Esophagus muscularis mucosa (tissue), 4 donors: Measurements from ENCODE around the gene TTC24. TPM values are rescaled to one million over a fixed set of nuclear protein-coding genes. Genes with fewer than 3 reads are reported as not detected.

Source experiments
- DNase-seq: peaks from one replicate; pipeline ENCODE4 v3.0.0-alpha.2; 2017; ENCODE audit errors: extremely low spot score
- H3K27ac ChIP-seq, 4 donors: fragments of 200-600 bp; sonication (generic); replicated peaks in 1 of 4; 1 replicate in 3 of 4; 2 replicates in 1 of 4; pipeline ENCODE4 v1.5.1; 2016 to 2019; ENCODE audit warnings: mild to moderate bottlenecking in 1 of 4
- H3K27me3 ChIP-seq, 4 donors: fragments of 200-600 bp; sonication (generic); one replicate each; pipeline versions ENCODE4 v1.5.1 to v1.6.0; 2016 to 2019
- H3K36me3 ChIP-seq, 4 donors: fragments of 200-600 bp; sonication (generic); one replicate each; pipeline ENCODE4 v1.5.1; 2016 to 2019
- H3K4me1 ChIP-seq, 4 donors: fragments of 200-600 bp; sonication (generic); one replicate each; pipeline ENCODE4 v1.5.1; 2016 to 2019
- H3K4me3 ChIP-seq, 4 donors: fragments of 200-600 bp; sonication (generic); 1 replicate in 2 of 4; 2 replicates in 2 of 4; pipeline ENCODE4 v1.5.1; 2016 to 2019; ENCODE audit warnings: mild to moderate bottlenecking in 4 of 4, moderate library complexity in 1 of 4
- H3K9me3 ChIP-seq, 4 donors: fragments of 200-600 bp; sonication (generic); 1 replicate in 3 of 4; 2 replicates in 1 of 4; pipeline ENCODE4 v1.5.1; 2016 to 2019
- EP300 ChIP-seq: sonication (generic); formaldehyde crosslinking; IDR thresholded peaks from one replicate; pipeline ENCODE4 v1.6.1; 2017; ENCODE audit warnings: antibody characterized with exemption
- POLR2A ChIP-seq: fragments of 450-650 bp; IDR thresholded peaks from one replicate; pipeline ENCODE4 v1.6.1; 2017; ENCODE audit warnings: antibody characterized with exemption, moderate library complexity, mild to moderate bottlenecking, low read depth
- POLR2AphosphoS5 ChIP-seq, 2 donors: sonication (generic); formaldehyde crosslinking; IDR thresholded peaks; one replicate each; pipeline ENCODE4 v1.6.1; 2017; ENCODE audit warnings: antibody characterized with exemption in 2 of 2
- WGBS: methylation state at CpG from one replicate; pipeline ENCODE4 v1.1.5; 2018; 5-methylcytosine and 5-hydroxymethylcytosine counted together
- intact Hi-C: fragments of 100-400 bp; cut with DNase I; formaldehyde crosslinking; loops from one replicate; pipeline ENCODE4 v1.15.1; 2023
- total RNA-seq, 4 donors: library from RNA; depleted of rRNA; stranded (reverse); fragments of >200 nt; gene quantifications; one replicate each; pipeline versions ENCODE4 v1.1.0 to v1.2.1, GENCODE V29; 2016
- TF ChIP-seq, protein P1 (sequence below), 3 experiments: fragments of 200-600 bp in 2 of 3; fragments of 450-650 bp in 1 of 3; sonication (generic) in 2 of 3; IDR thresholded peaks; one replicate each; pipeline ENCODE4 v1.5.1; 2017 to 2019; ENCODE audit warnings: antibody characterized with exemption in 3 of 3, mild to moderate bottlenecking in 2 of 3, moderate library complexity in 1 of 3

Gene TTC24
- total RNA-seq, 4 donors from 2014 or later: not detected

DNA sequence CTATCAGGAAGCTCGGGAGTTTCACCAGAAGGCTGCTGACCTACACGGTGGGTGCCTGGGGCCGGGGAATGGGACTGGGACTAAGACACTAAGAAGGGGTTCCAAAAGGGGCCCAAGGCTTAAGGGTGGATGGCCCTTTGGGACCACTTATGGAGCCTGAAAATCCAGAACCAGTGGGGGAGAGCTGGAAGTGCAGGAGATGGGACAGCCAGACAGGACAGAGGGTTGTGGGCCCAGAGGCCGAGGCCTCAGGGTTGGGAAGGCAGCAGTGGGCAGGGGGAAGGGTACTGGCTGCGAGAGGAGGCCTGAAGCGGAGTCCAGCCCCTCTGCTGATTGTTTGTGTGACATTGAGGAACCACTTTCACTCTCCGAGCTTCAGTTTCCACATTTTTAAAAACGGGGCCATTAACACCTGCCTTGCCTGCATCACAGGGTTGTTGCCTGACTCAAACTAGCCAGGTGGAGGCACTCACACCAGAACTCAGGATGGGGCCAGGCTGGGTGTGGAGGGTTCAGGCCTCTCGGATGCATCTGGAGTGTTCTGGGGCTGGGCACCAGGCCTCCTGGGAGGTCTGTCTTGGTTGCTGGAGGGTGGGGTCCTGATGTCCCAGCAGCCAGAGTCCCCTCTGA is 3.0 kb downstream of the TTC24 start:
- intact Hi-C loops: loop anchor here (10.0 kb wide), 1 partner anchor 72 kb away; no protein-coding TSS in a partner anchor
- Histone ChIP-seq H3K9me3 (no peaks in the 10 kb centered on the region), H3K27me3 (no peaks in the 10 kb centered on the region), H3K36me3 (no peaks in the 10 kb centered on the region), H3K4me3 (no peak overlapping the region), H3K27ac (no peak overlapping the region), H3K4me1 (peaks cover 0 to 8% (median 6%) of the 10 kb centered on the region in 4 donors)
- DNase-seq: no peak
- 74% methylated on average over 8 of the region's 9 CpGs for WGBS
- no peak for TF ChIP-seq POLR2AphosphoS5 (IDR thresholded peaks at IDR 0.05)
- no peak for TF ChIP-seq POLR2A
- TF ChIP-seq, protein P1, sequence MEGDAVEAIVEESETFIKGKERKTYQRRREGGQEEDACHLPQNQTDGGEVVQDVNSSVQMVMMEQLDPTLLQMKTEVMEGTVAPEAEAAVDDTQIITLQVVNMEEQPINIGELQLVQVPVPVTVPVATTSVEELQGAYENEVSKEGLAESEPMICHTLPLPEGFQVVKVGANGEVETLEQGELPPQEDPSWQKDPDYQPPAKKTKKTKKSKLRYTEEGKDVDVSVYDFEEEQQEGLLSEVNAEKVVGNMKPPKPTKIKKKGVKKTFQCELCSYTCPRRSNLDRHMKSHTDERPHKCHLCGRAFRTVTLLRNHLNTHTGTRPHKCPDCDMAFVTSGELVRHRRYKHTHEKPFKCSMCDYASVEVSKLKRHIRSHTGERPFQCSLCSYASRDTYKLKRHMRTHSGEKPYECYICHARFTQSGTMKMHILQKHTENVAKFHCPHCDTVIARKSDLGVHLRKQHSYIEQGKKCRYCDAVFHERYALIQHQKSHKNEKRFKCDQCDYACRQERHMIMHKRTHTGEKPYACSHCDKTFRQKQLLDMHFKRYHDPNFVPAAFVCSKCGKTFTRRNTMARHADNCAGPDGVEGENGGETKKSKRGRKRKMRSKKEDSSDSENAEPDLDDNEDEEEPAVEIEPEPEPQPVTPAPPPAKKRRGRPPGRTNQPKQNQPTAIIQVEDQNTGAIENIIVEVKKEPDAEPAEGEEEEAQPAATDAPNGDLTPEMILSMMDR (IDR thresholded peaks at IDR 0.05): no peak
- no peak for TF ChIP-seq EP300

DNA sequence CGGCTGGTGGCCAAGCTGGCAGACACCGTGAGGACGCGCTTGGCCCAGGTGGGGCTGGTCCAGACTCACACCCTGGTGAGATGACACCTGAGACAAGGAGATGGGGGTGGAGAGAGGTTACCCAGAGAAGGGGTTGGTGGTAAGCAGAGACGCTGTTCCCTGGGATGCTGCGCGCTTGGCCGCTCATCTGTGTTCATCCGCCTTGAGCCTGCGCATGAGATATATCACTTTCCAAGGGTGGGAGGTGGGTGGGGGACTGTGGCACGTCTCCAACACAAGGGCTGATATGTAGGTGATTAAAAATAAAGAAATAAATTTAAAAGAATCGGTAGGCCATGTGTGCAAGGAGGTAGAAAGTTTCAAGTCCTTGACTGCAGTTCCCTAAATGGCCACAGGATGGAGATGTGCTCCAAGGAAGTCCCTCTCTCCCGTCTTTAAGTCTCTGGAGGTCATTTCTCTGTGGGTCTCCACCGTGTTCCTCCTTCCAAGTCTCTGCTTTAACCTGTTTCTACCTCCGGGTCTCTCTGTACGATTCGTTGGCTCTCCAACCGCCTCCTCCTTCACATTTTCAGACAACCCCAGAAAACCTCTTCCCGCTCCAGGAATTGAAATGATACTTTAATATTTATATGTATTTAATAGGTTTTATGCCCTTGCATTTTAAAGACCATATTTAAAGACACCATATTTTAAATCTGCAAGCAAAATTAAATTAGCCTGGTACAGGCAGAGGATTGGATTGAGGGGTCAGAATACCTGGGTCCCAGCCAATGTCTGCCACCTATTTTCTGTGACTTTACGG is 4.5 kb downstream of the TTC24 start:
- WGBS: 55% methylated on average over 20 of the region's 20 CpGs
- intact Hi-C loops: loop anchor here (2.0 to 10.0 kb wide), 2 partner anchors 25 to 71 kb away; no protein-coding TSS in a partner anchor
- H3K9me3 ChIP-seq: no peaks in the 10 kb centered on the region
- TF ChIP-seq, protein P1 (IDR thresholded peaks at IDR 0.05): peak; percentile 94 to 97 (median 95)
- TF ChIP-seq EP300 (no peak), POLR2AphosphoS5 (IDR thresholded peaks at IDR 0.05) (peak in 1 of 2 donors; percentile 28)
- H3K4me3 ChIP-seq: no peak overlapping the region
- H3K36me3 ChIP-seq: no peaks in the 10 kb centered on the region
- no peak overlapping the region for H3K27ac ChIP-seq
- H3K4me1 ChIP-seq: peaks cover 0 to 8% (median 6%) of the 10 kb centered on the region in 4 donors
- no peaks in the 10 kb centered on the region for H3K27me3 ChIP-seq
- DNase-seq: no peak

DNA sequence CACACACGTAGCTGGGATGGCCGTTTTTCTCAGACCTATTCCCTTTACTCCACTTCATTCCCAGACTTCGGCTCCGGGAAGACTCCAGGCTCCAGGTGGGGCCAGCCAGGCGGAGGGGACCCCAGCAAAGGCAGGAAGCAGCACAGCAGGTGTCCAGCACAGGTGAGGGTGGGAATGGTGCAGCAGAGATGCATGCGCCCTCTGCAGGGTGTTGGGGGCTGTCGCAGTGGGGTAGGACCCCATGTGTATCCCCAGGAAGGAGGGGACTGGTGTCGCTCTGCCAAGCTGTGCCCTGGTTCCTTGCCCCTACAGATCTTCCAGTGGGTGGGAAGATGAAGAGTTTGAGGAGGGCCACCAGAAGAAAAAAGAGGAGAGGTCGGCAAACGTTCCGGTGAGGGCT is 5.3 kb downstream of the TTC24 start:
- Histone ChIP-seq H3K27me3 (no peaks in the 10 kb centered on the region), H3K4me1 (peaks cover 0 to 8% (median 6%) of the 10 kb centered on the region in 4 donors), H3K9me3 (no peaks in the 10 kb centered on the region), H3K4me3 (no peak overlapping the region), H3K27ac (no peak overlapping the region), H3K36me3 (no peaks in the 10 kb centered on the region)
- no peak for TF ChIP-seq POLR2A
- TF ChIP-seq EP300: no peak
- no peak for TF ChIP-seq POLR2AphosphoS5 (IDR thresholded peaks at IDR 0.05)
- TF ChIP-seq, protein P1 (IDR thresholded peaks at IDR 0.05): no peak
- 55% methylated on average over 11 of the region's 11 CpGs for WGBS
- no peak for DNase-seq
- intact Hi-C loops: loop anchor here (2.0 to 10.0 kb wide), 2 partner anchors 24 to 70 kb away; no protein-coding TSS in a partner anchor

DNA sequence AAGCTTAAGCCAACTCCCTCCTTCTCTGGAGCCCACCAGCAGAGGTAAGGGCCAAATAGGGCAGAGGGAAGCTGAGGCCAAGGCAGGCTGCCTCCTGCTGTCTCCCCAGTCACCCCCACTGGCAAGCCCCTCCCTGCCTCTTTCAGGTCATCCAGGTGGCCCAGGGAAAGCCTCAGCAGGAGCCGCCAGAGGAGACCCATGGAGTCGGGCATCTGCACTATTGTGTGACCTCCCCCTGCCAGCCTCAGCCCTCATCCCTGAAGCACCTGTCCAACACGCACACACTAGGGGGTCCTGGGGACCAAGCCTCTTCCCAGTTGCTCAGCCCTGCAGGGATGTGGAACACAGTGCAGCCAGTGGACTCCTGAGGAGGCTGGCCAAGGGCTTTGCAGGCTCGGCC is 6.8 kb downstream of the TTC24 start:
- Histone ChIP-seq H3K36me3 (no peaks in the 10 kb centered on the region), H3K27me3 (no peaks in the 10 kb centered on the region), H3K27ac (no peak overlapping the region), H3K4me1 (peaks cover 7 to 14% (median 12%) of the 10 kb centered on the region in 4 donors), H3K9me3 (no peaks in the 10 kb centered on the region), H3K4me3 (no peak overlapping the region)
- TF ChIP-seq POLR2A (no peak), EP300 (no peak), POLR2AphosphoS5 (IDR thresholded peaks at IDR 0.05) (no peak)
- TF ChIP-seq, protein P1 (IDR thresholded peaks at IDR 0.05): no peak
- no peak for DNase-seq
- intact Hi-C loops: loop anchor here (10.0 kb wide), 1 partner anchor 68 kb away; no protein-coding TSS in a partner anchor
- 100% methylated on average over 2 of the region's 4 CpGs for WGBS
